CD14-positive monocyte (primary cell): ENCODE results near the gene PXN. TPM values are rescaled to one million over a fixed set of nuclear protein-coding genes. Genes with fewer than 3 reads are reported as not detected.
A peak's percentile ranks its signal among the peaks of the same experiment; 100 is the strongest.

ENCODE experiments used
- DNase-seq, 3 donors: peaks; one replicate each; pipeline ENCODE4 v3.0.0-alpha.2; 2011 to 2022
- H2AFZ ChIP-seq: 2 replicates; pipeline ENCODE4 v1.6.0; 2012; ENCODE audit warnings: mild to moderate bottlenecking, low read depth, low read length, inconsistent platforms; ENCODE audit not compliant: insufficient read depth, poor library complexity, severe bottlenecking
- H3K27ac ChIP-seq, 2 donors: 1 replicate in 1 of 2; 2 replicates in 1 of 2; pipeline ENCODE4 v1.5.1; 2012 to 2013; ENCODE audit warnings: low read length in 2 of 2, control low read depth in 1 of 2, inconsistent platforms in 1 of 2, low read depth in 1 of 2, mild to moderate bottlenecking in 1 of 2
- H3K27me3 ChIP-seq, 2 donors: one replicate each; pipeline versions ENCODE4 v1.6.0 to v1.6.1; 2011 to 2013; ENCODE audit warnings: low read length in 2 of 2; ENCODE audit not compliant: control insufficient read depth in 2 of 2, insufficient read depth in 2 of 2
- H3K36me3 ChIP-seq, 2 donors: replicated peaks in 1 of 2; 1 replicate in 1 of 2; 2 replicates in 1 of 2; pipeline versions ENCODE4 v1.5.1 to v1.6.1; 2012 to 2013; ENCODE audit warnings: low read length in 2 of 2, control low read depth in 1 of 2, inconsistent platforms in 1 of 2, mild to moderate bottlenecking in 1 of 2; ENCODE audit not compliant: insufficient read depth in 2 of 2, control insufficient read depth in 1 of 2
- H3K4me1 ChIP-seq, 2 donors: 1 replicate in 1 of 2; 2 replicates in 1 of 2; pipeline versions ENCODE4 v1.5.1 to v1.6.1; 2012 to 2013; ENCODE audit warnings: low read length in 2 of 2, control low read depth in 1 of 2, inconsistent platforms in 1 of 2, mild to moderate bottlenecking in 1 of 2, moderate library complexity in 1 of 2; ENCODE audit not compliant: insufficient read depth in 2 of 2, control insufficient read depth in 1 of 2
- H3K4me2 ChIP-seq: replicated peaks from 2 replicates; pipeline ENCODE3; 2012; ENCODE audit warnings: low read length, moderate library complexity, mild to moderate bottlenecking; ENCODE audit not compliant: poor library complexity, severe bottlenecking; ENCODE audit errors: extremely low read depth
- H3K4me3 ChIP-seq, 3 experiments: fragments of 200-600 bp in 1 of 3; sonication (generic) in 1 of 3; replicated peaks in 1 of 3; 1 replicate in 2 of 3; 2 replicates in 1 of 3; pipeline ENCODE4 v1.5.1; 2011 to 2013; ENCODE audit warnings: low read length in 3 of 3, mild to moderate bottlenecking in 3 of 3, control low read depth in 2 of 3, low read depth in 2 of 3, inconsistent platforms in 1 of 3, moderate library complexity in 1 of 3
- H3K79me2 ChIP-seq: 2 replicates; pipeline ENCODE4 v1.6.0; 2012; ENCODE audit warnings: mild to moderate bottlenecking, control low read depth, inconsistent platforms, low read length, moderate library complexity; ENCODE audit not compliant: insufficient read depth
- H3K9ac ChIP-seq: 2 replicates; pipeline ENCODE4 v1.6.0; 2017; ENCODE audit warnings: low read length, mild to moderate bottlenecking; ENCODE audit not compliant: insufficient read depth, poor library complexity, severe bottlenecking
- H3K9me3 ChIP-seq, 2 donors: replicated peaks in 1 of 2; 1 replicate in 1 of 2; 2 replicates in 1 of 2; pipeline versions ENCODE4 v1.5.1 to v1.6.1; 2012 to 2013; ENCODE audit warnings: low read length in 2 of 2, control low read depth in 1 of 2; ENCODE audit not compliant: control insufficient read depth in 1 of 2, insufficient read depth in 1 of 2
- H4K20me1 ChIP-seq: 2 replicates; pipeline ENCODE4 v1.6.0; 2012; ENCODE audit warnings: mild to moderate bottlenecking, low read length, control low read depth, moderate library complexity; ENCODE audit not compliant: insufficient read depth
- H3K27ac Mint-ChIP-seq, 7 donors: one replicate each; pipeline ENCODE4 v1.8.0; 2020; ENCODE audit warnings: mild to moderate bottlenecking in 7 of 7, mixed read lengths in 7 of 7, moderate library complexity in 6 of 7, inconsistent platforms in 2 of 7
- H3K27me3 Mint-ChIP-seq, 3 donors: one replicate each; pipeline ENCODE4 v1.8.0; 2021 to 2022; ENCODE audit warnings: low read depth in 3 of 3, mild to moderate bottlenecking in 3 of 3, mixed read lengths in 3 of 3, moderate library complexity in 3 of 3, inconsistent platforms in 1 of 3
- H3K36me3 Mint-ChIP-seq, 2 donors: one replicate each; pipeline ENCODE4 v1.8.0; 2020; ENCODE audit warnings: mixed read lengths in 2 of 2, inconsistent platforms in 1 of 2, mild to moderate bottlenecking in 1 of 2
- H3K4me1 Mint-ChIP-seq: one replicate; pipeline ENCODE4 v1.8.0; 2020; ENCODE audit warnings: mild to moderate bottlenecking, mixed read lengths
- H3K4me3 Mint-ChIP-seq, 2 donors: one replicate each; pipeline ENCODE4 v1.8.0; 2020; ENCODE audit warnings: mild to moderate bottlenecking in 2 of 2, mixed read lengths in 2 of 2, moderate library complexity in 1 of 2
- H3K9me3 Mint-ChIP-seq, 7 donors: one replicate each; pipeline ENCODE4 v1.8.0; 2020 to 2022; ENCODE audit warnings: mixed read lengths in 7 of 7, mild to moderate bottlenecking in 6 of 7, moderate library complexity in 6 of 7, inconsistent platforms in 2 of 7
- WGBS: methylation state at CpG from one replicate; pipeline ENCODE4 v1.1.5; 2013; ENCODE audit warnings: missing lambda C conversion rate; ENCODE audit not compliant: insufficient coverage; 5-methylcytosine and 5-hydroxymethylcytosine counted together
- intact Hi-C, 2 donors: fragments of 100-400 bp; cut with micrococcal nuclease; formaldehyde crosslinking; loops; one replicate each; pipeline versions ENCODE4 v1.15.0 to v1.15.1; 2023
- polyA plus RNA-seq, 3 donors: library from polyadenylated mRNA; depleted of rRNA in 1 of 3; unstranded in 2 of 3; stranded (reverse) in 1 of 3; fragments of 300-500 nt in 2 of 3; fragments of >200 nt in 1 of 3; fragmentation: Illumina TruSeq in 2 of 3; gene quantifications; 1 replicate in 2 of 3; 2 replicates in 1 of 3; pipeline ENCODE4 v1.2.3, GENCODE V29; 2012 to 2021
- TF ChIP-seq, protein P1 (sequence below): fragments of 200-600 bp; IDR thresholded peaks from one replicate; pipeline ENCODE4 v1.8.0; 2022; ENCODE audit warnings: antibody characterized with exemption, mild to moderate bottlenecking

PXN gene
- polyA plus RNA-seq, 3 donors, result 62.5 to 106 (median 98.4) TPM

DNA sequence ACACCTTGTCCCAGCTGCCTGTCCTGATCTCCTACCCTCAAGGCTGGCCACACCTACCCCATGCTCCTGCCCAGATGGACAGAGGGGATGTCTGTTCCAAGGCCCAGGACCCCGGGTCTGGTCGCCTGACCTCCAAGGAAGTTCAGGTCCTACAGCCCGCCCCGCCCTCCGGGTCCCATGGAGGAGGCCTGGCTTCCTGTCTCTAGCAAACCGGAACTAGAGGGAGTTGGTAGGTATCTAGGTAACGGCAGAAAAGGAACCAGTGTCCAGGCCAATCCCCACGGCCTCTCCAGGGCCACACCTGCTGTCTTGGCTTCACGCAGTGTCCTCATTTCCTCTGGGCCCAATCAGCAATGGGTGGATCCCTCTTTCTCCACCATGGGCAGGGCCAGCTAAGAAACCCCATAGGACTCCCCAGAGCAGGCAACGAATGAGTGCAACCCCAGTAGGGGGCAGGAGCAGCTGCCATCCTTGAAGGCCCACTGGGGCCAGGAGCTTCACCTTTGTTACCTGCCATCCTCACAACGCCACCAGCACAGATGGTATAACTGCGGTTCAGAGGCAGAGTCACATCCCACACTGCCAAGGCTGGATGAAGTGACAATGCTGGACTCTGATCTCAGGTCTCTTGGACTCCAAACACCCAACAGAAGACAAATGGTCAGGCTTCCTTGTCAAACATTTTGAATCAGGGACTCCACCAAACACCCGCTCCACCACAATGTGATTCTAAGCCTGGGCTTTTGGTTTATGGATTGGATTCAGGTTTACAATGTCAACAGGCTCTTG, 39.5 kb downstream of the PXN start:
- intact Hi-C loops, result no loop called here
- no peaks in the 10 kb centered on the region for H3K9me3 ChIP-seq
- H3K4me2 ChIP-seq, result peak overlapping the region; percentile 17
- H3K4me1 ChIP-seq, result peaks cover 66 to 70% of the 10 kb centered on the region in 2 donors
- peaks cover 0 to 1% (median 0%) of the 10 kb centered on the region in 7 donors for H3K9me3 Mint-ChIP-seq
- H3K9ac ChIP-seq, result peak overlapping the region; percentile 17
- no peaks in the 10 kb centered on the region for H3K27me3 ChIP-seq
- H2AFZ ChIP-seq, result no peak overlapping the region
- H4K20me1 ChIP-seq, result peaks cover 100% of the 10 kb centered on the region
- H3K36me3 ChIP-seq, result peaks cover 50 to 53% of the 10 kb centered on the region in 2 donors
- 20% methylated on average over 10 of the region's 13 CpGs for WGBS
- peaks cover 47 to 71% of the 10 kb centered on the region in 2 donors for H3K36me3 Mint-ChIP-seq
- peaks cover 67% of the 10 kb centered on the region for H3K4me1 Mint-ChIP-seq
- TF ChIP-seq, protein P1, sequence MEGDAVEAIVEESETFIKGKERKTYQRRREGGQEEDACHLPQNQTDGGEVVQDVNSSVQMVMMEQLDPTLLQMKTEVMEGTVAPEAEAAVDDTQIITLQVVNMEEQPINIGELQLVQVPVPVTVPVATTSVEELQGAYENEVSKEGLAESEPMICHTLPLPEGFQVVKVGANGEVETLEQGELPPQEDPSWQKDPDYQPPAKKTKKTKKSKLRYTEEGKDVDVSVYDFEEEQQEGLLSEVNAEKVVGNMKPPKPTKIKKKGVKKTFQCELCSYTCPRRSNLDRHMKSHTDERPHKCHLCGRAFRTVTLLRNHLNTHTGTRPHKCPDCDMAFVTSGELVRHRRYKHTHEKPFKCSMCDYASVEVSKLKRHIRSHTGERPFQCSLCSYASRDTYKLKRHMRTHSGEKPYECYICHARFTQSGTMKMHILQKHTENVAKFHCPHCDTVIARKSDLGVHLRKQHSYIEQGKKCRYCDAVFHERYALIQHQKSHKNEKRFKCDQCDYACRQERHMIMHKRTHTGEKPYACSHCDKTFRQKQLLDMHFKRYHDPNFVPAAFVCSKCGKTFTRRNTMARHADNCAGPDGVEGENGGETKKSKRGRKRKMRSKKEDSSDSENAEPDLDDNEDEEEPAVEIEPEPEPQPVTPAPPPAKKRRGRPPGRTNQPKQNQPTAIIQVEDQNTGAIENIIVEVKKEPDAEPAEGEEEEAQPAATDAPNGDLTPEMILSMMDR, result no peak
- peaks cover 0 to 5% (median 3%) of the 10 kb centered on the region in 3 donors for H3K27me3 Mint-ChIP-seq
- DNase-seq, result peak; percentile 51 to 58 (median 51)
- peak overlapping the region in 1 of 3 experiments; percentile 8 for H3K4me3 ChIP-seq
- H3K79me2 ChIP-seq, result peaks cover 76% of the 10 kb centered on the region
- peak overlapping the region; percentile 12 to 55 for H3K4me3 Mint-ChIP-seq
- H3K27ac ChIP-seq, result peak overlapping the region; percentile 54 to 62
- peak overlapping the region; percentile 61 to 89 (median 82) for H3K27ac Mint-ChIP-seq

DNA sequence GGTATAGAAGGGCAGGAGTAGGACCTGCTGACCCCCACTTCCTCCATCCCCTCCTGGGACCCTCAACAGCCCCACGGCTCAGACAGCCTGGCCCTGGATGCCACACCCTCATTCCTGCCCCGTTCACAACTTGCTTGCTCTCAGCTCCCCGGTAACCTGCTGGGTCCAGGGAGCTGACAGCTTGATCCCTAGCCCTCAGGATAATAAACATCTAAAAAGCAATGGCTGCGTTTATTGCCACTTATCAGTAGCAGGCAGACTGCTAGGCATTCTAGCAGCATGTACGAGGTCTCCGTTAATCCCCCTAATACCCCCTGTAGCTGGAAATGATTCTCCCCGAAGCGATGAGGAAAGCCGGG, 40.4 kb downstream of the PXN start:
- peaks cover 0 to 1% (median 0%) of the 10 kb centered on the region in 7 donors for H3K9me3 Mint-ChIP-seq
- Histone ChIP-seq H3K4me1 (peaks cover 57 to 61% of the 10 kb centered on the region in 2 donors), H3K4me3 (peak overlapping the region in 1 of 3 experiments; percentile 8), H4K20me1 (peaks cover 100% of the 10 kb centered on the region), H3K9me3 (no peaks in the 10 kb centered on the region), H3K4me2 (peak overlapping the region; percentile 22), H2AFZ (no peak overlapping the region), H3K36me3 (peaks cover 59 to 62% of the 10 kb centered on the region in 2 donors), H3K9ac (peak overlapping the region; percentile 17), H3K27me3 (no peaks in the 10 kb centered on the region), H3K27ac (peak overlapping the region; percentile 54 to 62), H3K79me2 (peaks cover 68% of the 10 kb centered on the region)
- TF ChIP-seq, protein P1, result no peak
- H3K4me3 Mint-ChIP-seq, result no peak overlapping the region
- H3K4me1 Mint-ChIP-seq, result peaks cover 59% of the 10 kb centered on the region
- H3K27ac Mint-ChIP-seq, result peak overlapping the region; percentile 7 to 89 (median 82)
- H3K36me3 Mint-ChIP-seq, result peaks cover 55 to 75% of the 10 kb centered on the region in 2 donors
- no peak for DNase-seq
- peaks cover 0 to 5% (median 3%) of the 10 kb centered on the region in 3 donors for H3K27me3 Mint-ChIP-seq
- intact Hi-C loops, result no loop called here
- WGBS, result 27% methylated on average over 5 of the region's 9 CpGs
